Endothelial cell (in vitro differentiated cells): Measurements from ENCODE around the gene CHRNA3. TPM values are rescaled to one million over a fixed set of nuclear protein-coding genes. Genes with fewer than 3 reads are reported as not detected.

Experiments
- DNase-seq: peaks from one replicate; pipeline ENCODE4 v3.0.0; 2021; ENCODE audit warnings: low spot score
- H3K27ac Mint-ChIP-seq: one replicate; pipeline ENCODE4 v1.8.0; 2021; ENCODE audit warnings: mixed read lengths, inconsistent platforms; ENCODE audit not compliant: unreplicated experiment
- H3K27me3 Mint-ChIP-seq: one replicate; pipeline ENCODE4 v1.8.0; 2021; ENCODE audit warnings: mild to moderate bottlenecking, moderate library complexity, mixed read lengths, inconsistent platforms; ENCODE audit not compliant: unreplicated experiment
- H3K36me3 Mint-ChIP-seq: one replicate; pipeline ENCODE4 v1.8.0; 2021; ENCODE audit warnings: mild to moderate bottlenecking, low read depth, mixed read lengths, inconsistent platforms; ENCODE audit not compliant: unreplicated experiment
- H3K4me1 Mint-ChIP-seq: one replicate; pipeline ENCODE4 v1.8.0; 2021; ENCODE audit warnings: mild to moderate bottlenecking, mixed read lengths, inconsistent platforms; ENCODE audit not compliant: unreplicated experiment
- H3K4me3 Mint-ChIP-seq: one replicate; pipeline ENCODE4 v1.8.0; 2021; ENCODE audit warnings: mild to moderate bottlenecking, mixed read lengths, inconsistent platforms; ENCODE audit not compliant: unreplicated experiment
- H3K9me3 Mint-ChIP-seq: one replicate; pipeline ENCODE4 v1.8.0; 2021; ENCODE audit warnings: mixed read lengths, inconsistent platforms; ENCODE audit not compliant: unreplicated experiment
- long read RNA-seq: library from polyadenylated mRNA; unstranded; transcript quantifications from one replicate; pipeline ENCODE4 v2.0.0, GENCODE V29; 2020; ENCODE audit not compliant: unreplicated experiment
- total RNA-seq: library from RNA; stranded (reverse); fragmentation: NEBNext Ultra II Directional; extraction: Animal tissue kit (Norgen Biotek cat#: 25700); gene quantifications from one replicate; pipeline ENCODE4 v1.2.1, GENCODE V29; 2021; ENCODE audit not compliant: unreplicated experiment
- TF ChIP-seq, protein P1 (sequence below): fragments of 200-600 bp; sonication (generic); IDR thresholded peaks from one replicate; pipeline ENCODE4 v1.5.0; 2021; ENCODE audit warnings: antibody characterized with exemption; ENCODE audit not compliant: unreplicated experiment

Gene CHRNA3
- total RNA-seq: 0.74 TPM
- long read RNA-seq: 0 reads

DNA sequence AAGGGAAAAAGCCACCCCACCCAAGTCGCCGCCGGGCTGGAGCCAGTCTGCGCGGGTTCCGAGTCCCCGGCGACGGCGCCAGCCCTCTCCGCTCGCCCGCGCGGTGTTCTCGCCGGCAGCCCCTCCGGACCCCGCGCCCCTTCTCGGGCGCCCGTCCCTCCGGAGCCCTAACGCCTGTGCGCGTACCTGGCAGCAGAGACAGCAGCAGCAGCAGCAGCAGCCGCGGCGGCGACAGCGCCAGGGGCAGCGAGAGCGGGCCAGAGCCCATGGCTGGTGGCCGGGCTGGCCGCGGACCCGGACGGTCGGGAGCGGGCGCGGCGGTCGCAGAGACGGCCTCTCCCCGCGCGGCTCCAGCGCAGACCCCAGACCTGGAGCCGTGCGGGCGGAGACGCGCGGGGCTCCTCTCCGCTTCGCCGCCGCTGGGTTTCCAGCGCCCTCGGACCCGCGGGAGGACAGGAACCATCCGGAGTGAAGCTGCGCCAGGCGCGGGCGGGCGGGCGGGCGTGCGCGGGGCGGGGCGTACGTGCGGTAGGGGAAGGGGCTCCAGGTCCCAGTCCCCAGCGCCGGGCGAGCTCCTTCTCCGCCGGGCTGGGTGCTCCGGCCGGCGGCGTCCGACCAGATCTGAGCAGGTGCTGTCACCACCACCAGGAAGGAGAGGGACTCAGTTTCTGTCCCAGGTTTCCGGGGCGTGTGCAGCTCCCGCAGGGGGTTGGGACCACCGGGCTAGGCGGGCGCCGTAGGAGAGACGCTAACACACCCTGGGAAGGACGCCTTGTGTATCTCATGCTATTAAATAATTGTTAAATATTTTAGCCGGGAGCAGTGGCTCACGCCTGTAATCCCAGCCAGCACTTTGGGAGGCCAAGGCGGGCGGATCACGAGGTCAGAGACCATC, at the start of gene CHRNA3:
Gene CHRNA3 (minus strand): TSS at position 470 of the 895 bp plus-strand sequence. CDS start 202 bp downstream, at position 268.
- Mint-ChIP-seq H3K4me3 (peak within 1 kb of the TSS; percentile 76), H3K4me1 (peaks cover 11% of the 10 kb centered on the region), H3K36me3 (no peaks in the 10 kb centered on the region), H3K27me3 (peaks cover 11% of the 10 kb centered on the region), H3K27ac (no peak within 1 kb of the TSS), H3K9me3 (no peaks in the 10 kb centered on the region)
- DNase-seq: peak; percentile 23
- TF ChIP-seq, protein P1, sequence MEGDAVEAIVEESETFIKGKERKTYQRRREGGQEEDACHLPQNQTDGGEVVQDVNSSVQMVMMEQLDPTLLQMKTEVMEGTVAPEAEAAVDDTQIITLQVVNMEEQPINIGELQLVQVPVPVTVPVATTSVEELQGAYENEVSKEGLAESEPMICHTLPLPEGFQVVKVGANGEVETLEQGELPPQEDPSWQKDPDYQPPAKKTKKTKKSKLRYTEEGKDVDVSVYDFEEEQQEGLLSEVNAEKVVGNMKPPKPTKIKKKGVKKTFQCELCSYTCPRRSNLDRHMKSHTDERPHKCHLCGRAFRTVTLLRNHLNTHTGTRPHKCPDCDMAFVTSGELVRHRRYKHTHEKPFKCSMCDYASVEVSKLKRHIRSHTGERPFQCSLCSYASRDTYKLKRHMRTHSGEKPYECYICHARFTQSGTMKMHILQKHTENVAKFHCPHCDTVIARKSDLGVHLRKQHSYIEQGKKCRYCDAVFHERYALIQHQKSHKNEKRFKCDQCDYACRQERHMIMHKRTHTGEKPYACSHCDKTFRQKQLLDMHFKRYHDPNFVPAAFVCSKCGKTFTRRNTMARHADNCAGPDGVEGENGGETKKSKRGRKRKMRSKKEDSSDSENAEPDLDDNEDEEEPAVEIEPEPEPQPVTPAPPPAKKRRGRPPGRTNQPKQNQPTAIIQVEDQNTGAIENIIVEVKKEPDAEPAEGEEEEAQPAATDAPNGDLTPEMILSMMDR: no peak

GRCh38 chr15:78668987-78669386, 48.2 kb upstream of the CHRNA3 start:
- no peak overlapping the region for H3K4me3 Mint-ChIP-seq
- no peak overlapping the region for H3K27ac Mint-ChIP-seq
- H3K27me3 Mint-ChIP-seq: peaks cover 7% of the 10 kb centered on the region
- TF ChIP-seq, protein P1: no peak
- no peaks in the 10 kb centered on the region for H3K9me3 Mint-ChIP-seq
- DNase-seq: no peak
- peaks cover 12% of the 10 kb centered on the region for H3K4me1 Mint-ChIP-seq
- no peaks in the 10 kb centered on the region for H3K36me3 Mint-ChIP-seq

GRCh38 chr15:78667578-78668236, 46.9 kb upstream of the CHRNA3 start:
- DNase-seq: no peak
- Mint-ChIP-seq H3K27me3 (peaks cover 6% of the 10 kb centered on the region), H3K9me3 (no peaks in the 10 kb centered on the region), H3K4me3 (no peak overlapping the region), H3K27ac (no peak overlapping the region), H3K36me3 (no peaks in the 10 kb centered on the region), H3K4me1 (peaks cover 9% of the 10 kb centered on the region)
- TF ChIP-seq, protein P1: no peak

- DNase-seq: no peak
- Mint-ChIP-seq H3K4me1 (no peaks in the 10 kb centered on the region), H3K4me3 (no peak overlapping the region), H3K36me3 (no peaks in the 10 kb centered on the region), H3K9me3 (no peaks in the 10 kb centered on the region), H3K27me3 (peaks cover 3% of the 10 kb centered on the region), H3K27ac (no peak overlapping the region)
- TF ChIP-seq, protein P1: no peak
These were observed 45.2 kb upstream of the CHRNA3 start for GRCh38 chr15:78666010-78666409.
